SU-DHL-6 (cell line): ENCODE results near the gene PRPF39.

ENCODE experiments used
- H2AFZ ChIP-seq: fragments of 200-600 bp; sonication (generic); 2 replicates; pipeline ENCODE4 v1.6.1; 2014; ENCODE audit warnings: low read depth, mild to moderate bottlenecking, moderate library complexity, mixed read lengths, antibody characterized with exemption, low read length; ENCODE audit not compliant: severe bottlenecking
- H3F3A ChIP-seq: fragments of 200-600 bp; shearing (Covaris generic); 2 replicates; pipeline ENCODE4 v1.6.0; 2016; ENCODE audit warnings: antibody characterized with exemption, mild to moderate bottlenecking; ENCODE audit not compliant: insufficient read depth
- H3K27ac ChIP-seq: fragments of 200-600 bp; sonication (generic); 2 replicates; pipeline ENCODE4 v1.5.1; 2016; ENCODE audit warnings: low read depth, mild to moderate bottlenecking, low read length, moderate library complexity, mixed read lengths
- H3K27me3 ChIP-seq: fragments of 200-600 bp; sonication (generic), shearing (Covaris generic); 2 replicates; pipeline ENCODE4 v1.6.0; 2014; ENCODE audit warnings: mild to moderate bottlenecking, low read length
- H3K36me3 ChIP-seq: fragments of 200-600 bp; sonication (generic); 2 replicates; pipeline ENCODE4 v1.6.1; 2014; ENCODE audit warnings: mild to moderate bottlenecking, low read length, mixed read lengths
- H3K4me2 ChIP-seq: fragments of 300-600, 200-600 bp; shearing (Covaris generic), sonication (generic); 2 replicates; pipeline ENCODE4 v1.6.0; 2014; ENCODE audit warnings: low read length, low read depth, mild to moderate bottlenecking; ENCODE audit not compliant: poor library complexity, severe bottlenecking
- H3K4me3 ChIP-seq: fragments of 200-600 bp; sonication (generic); 2 replicates; pipeline ENCODE4 v1.5.1; 2014; ENCODE audit warnings: antibody characterized with exemption, low read length, mild to moderate bottlenecking, mixed read lengths; ENCODE audit not compliant: insufficient read depth, poor library complexity, severe bottlenecking
- H3K79me2 ChIP-seq: fragments of 200-600 bp; sonication (generic); 2 replicates; pipeline ENCODE4 v1.6.1; 2014; ENCODE audit warnings: mild to moderate bottlenecking, low read length, moderate library complexity; ENCODE audit not compliant: insufficient read depth
- H3K9ac ChIP-seq: fragments of 200-600 bp; sonication (generic); 2 replicates; pipeline ENCODE4 v1.7.0; 2014; ENCODE audit warnings: mild to moderate bottlenecking, low read length
- H3K9me2 ChIP-seq: fragments of 200-600 bp; sonication (generic); replicated peaks from 2 replicates; pipeline ENCODE4 v1.6.1; 2014; ENCODE audit warnings: low read length; ENCODE audit not compliant: insufficient read depth
- H3K9me3 ChIP-seq: fragments of 200-600 bp; sonication (generic); 2 replicates; pipeline ENCODE4 v1.6.1; 2014; ENCODE audit warnings: low read length, mixed read lengths; ENCODE audit not compliant: insufficient read depth
- H4K20me1 ChIP-seq: fragments of 200-600 bp; sonication (generic); 2 replicates; pipeline ENCODE4 v1.6.1; 2014; ENCODE audit warnings: low read depth, mild to moderate bottlenecking, antibody characterized with exemption, low read length, moderate library complexity, mixed read lengths
- EZH2phosphoT487 ChIP-seq: fragments of 200-600 bp; sonication (generic), shearing (Covaris generic); conservative IDR thresholded peaks from 2 replicates; pipeline ENCODE4 v1.6.1; 2018; ENCODE audit warnings: mild to moderate bottlenecking, antibody characterized with exemption, low read length, moderate library complexity, mixed read lengths
- TF ChIP-seq, protein P1 (sequence below): fragments of 200-600 bp; sonication (generic); IDR thresholded peaks from one replicate; pipeline ENCODE4 v1.5.1; 2017; ENCODE audit warnings: antibody characterized with exemption, mild to moderate bottlenecking, low read length, moderate library complexity; ENCODE audit not compliant: insufficient read depth, poor library complexity, severe bottlenecking

Gene PRPF39, protein sequence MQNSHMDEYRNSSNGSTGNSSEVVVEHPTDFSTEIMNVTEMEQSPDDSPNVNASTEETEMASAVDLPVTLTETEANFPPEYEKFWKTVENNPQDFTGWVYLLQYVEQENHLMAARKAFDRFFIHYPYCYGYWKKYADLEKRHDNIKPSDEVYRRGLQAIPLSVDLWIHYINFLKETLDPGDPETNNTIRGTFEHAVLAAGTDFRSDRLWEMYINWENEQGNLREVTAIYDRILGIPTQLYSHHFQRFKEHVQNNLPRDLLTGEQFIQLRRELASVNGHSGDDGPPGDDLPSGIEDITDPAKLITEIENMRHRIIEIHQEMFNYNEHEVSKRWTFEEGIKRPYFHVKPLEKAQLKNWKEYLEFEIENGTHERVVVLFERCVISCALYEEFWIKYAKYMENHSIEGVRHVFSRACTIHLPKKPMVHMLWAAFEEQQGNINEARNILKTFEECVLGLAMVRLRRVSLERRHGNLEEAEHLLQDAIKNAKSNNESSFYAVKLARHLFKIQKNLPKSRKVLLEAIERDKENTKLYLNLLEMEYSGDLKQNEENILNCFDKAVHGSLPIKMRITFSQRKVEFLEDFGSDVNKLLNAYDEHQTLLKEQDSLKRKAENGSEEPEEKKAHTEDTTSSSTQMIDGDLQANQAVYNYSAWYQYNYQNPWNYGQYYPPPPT

DNA sequence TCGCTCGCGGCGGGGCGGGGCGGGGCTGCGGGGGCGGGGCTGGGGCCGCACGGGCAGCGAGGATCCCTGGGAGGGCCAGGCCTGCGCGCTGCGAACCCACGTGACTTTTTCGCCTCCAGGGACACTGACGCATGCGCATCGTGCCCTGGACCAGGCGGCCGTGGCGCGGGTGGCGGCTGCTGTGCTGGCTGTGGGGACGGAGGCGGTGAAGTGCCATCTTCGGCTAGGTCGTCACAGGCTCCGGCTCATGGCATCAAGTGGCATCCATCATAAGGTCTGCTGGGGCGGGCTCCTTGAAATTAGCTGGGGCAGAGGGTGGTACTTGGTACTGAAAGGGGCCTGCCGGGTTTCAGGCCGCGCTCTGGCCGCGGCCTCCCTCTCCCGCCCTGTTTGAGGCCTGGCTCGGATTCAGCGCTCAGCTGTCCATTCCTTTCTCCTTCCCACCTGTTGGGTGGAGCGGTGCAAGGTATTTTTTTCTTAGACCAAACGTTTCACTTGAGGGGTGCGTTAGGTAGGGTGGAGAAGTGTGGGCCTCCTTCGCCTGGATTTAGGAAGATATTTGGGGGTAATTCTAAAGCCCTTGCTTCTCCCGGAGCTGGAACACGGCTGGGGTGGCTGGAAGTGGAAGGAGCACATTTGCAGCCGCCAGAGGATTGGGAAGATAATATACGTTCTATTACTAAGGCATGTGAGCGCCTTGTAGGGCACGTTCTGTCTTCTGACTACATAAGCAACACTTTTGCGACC lies at the start of gene PRPF39:
PRPF39 (plus strand) TSS at position 141 of the 747 bp plus-strand sequence. CDS start 11,124 bp downstream, outside the sequence.
- peak within 1 kb of the TSS; percentile 91 for H3K4me2 ChIP-seq
- peaks cover 51% of the 10 kb centered on the region for H3K79me2 ChIP-seq
- H3K9ac ChIP-seq = peak within 1 kb of the TSS; percentile 86
- peaks cover 3% of the 10 kb centered on the region; the same call in 1 of the 2 replicates for H4K20me1 ChIP-seq
- H3F3A ChIP-seq = no peaks in the 10 kb centered on the region
- peak within 1 kb of the TSS; percentile 91 for H2AFZ ChIP-seq
- no peaks in the 10 kb centered on the region for H3K9me2 ChIP-seq
- no peak for TF ChIP-seq EZH2phosphoT487
- TF ChIP-seq, protein P1, sequence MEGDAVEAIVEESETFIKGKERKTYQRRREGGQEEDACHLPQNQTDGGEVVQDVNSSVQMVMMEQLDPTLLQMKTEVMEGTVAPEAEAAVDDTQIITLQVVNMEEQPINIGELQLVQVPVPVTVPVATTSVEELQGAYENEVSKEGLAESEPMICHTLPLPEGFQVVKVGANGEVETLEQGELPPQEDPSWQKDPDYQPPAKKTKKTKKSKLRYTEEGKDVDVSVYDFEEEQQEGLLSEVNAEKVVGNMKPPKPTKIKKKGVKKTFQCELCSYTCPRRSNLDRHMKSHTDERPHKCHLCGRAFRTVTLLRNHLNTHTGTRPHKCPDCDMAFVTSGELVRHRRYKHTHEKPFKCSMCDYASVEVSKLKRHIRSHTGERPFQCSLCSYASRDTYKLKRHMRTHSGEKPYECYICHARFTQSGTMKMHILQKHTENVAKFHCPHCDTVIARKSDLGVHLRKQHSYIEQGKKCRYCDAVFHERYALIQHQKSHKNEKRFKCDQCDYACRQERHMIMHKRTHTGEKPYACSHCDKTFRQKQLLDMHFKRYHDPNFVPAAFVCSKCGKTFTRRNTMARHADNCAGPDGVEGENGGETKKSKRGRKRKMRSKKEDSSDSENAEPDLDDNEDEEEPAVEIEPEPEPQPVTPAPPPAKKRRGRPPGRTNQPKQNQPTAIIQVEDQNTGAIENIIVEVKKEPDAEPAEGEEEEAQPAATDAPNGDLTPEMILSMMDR = no peak
- peak within 1 kb of the TSS; percentile 73 for H3K27ac ChIP-seq
- H3K27me3 ChIP-seq = no peaks in the 10 kb centered on the region
- H3K36me3 ChIP-seq = no peaks in the 10 kb centered on the region
- H3K4me3 ChIP-seq = peak within 1 kb of the TSS; percentile 97
- H3K9me3 ChIP-seq = no peaks in the 10 kb centered on the region

DNA sequence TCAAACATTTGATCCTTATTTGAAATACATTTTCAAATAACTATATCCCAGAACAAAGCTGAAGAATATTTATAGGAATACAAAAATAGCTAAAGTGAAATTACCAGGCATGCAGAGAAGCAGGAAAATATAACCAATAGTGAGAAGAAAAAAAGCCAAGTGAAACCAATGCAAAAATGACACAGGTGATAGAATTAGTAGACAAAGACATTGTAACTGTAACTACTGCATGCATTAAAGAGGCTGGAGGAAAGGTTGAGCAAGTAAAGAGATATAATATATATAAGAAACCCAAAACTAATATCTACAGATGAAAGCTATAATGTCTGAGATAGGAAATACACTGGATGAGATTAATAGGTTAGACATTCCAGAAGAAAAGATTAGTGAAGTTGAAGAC lies 49.2 kb upstream of the PRPF39 start:
- Histone ChIP-seq H3F3A (no peaks in the 10 kb centered on the region), H3K36me3 (peaks cover 23% of the 10 kb centered on the region), H3K27ac (no peak overlapping the region), H3K79me2 (no peaks in the 10 kb centered on the region), H3K4me3 (no peak overlapping the region), H3K9me3 (peaks cover 9% of the 10 kb centered on the region; the same call in 1 of the 2 replicates), H4K20me1 (no peaks in the 10 kb centered on the region), H2AFZ (no peak overlapping the region), H3K4me2 (no peak overlapping the region), H3K9ac (no peak overlapping the region), H3K9me2 (no peaks in the 10 kb centered on the region), H3K27me3 (no peaks in the 10 kb centered on the region)
- TF ChIP-seq EZH2phosphoT487 = no peak
- TF ChIP-seq, protein P1 = no peak

DNA sequence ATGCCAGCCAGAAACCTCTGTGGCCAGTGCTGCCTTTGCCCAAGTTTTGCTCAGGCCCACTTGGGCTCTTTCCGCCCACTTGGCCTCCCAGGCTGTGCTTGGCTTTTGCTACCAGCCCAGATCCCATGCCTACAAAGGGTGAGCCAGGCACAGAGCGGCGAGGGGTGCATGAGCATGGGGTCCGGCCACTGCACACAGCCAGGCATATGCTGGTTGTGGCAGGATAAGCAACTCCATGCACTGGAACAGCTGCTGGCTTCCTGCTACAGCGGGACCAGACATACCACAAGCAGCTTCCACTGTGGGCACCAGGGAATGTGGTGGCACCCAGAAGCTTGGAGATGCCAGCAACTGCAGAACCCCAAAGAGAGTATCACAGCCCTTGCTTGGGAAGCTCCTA lies 45.7 kb upstream of the PRPF39 start:
- Histone ChIP-seq H3K27me3 (no peaks in the 10 kb centered on the region), H3K9me3 (peaks cover 9% of the 10 kb centered on the region; the same call in 1 of the 2 replicates), H4K20me1 (no peaks in the 10 kb centered on the region), H3K27ac (no peak overlapping the region), H3K4me3 (no peak overlapping the region), H2AFZ (no peak overlapping the region), H3K36me3 (peaks cover 12% of the 10 kb centered on the region; the same call in 1 of the 2 replicates), H3F3A (no peaks in the 10 kb centered on the region), H3K4me2 (no peak overlapping the region), H3K9ac (no peak overlapping the region), H3K9me2 (no peaks in the 10 kb centered on the region), H3K79me2 (no peaks in the 10 kb centered on the region)
- TF ChIP-seq EZH2phosphoT487 = no peak
- TF ChIP-seq, protein P1 = no peak
